GM18499 (cell line): Measurements from ENCODE around the gene NLRX1.
"Not testable (repeated sequence)": the region's sequence is repeated elsewhere in the genome, so short reads cannot be mapped to it uniquely, and the experiment has no call there.

ENCODE experiments used
- ATAC-seq: cut with Tn5 transposase; IDR thresholded peaks from one replicate; pipeline ENCODE4 v1.9.1; 2021; ENCODE audit warnings: moderate number of reproducible peaks; ENCODE audit not compliant: insufficient read depth, unreplicated experiment

Gene NLRX1

DNA sequence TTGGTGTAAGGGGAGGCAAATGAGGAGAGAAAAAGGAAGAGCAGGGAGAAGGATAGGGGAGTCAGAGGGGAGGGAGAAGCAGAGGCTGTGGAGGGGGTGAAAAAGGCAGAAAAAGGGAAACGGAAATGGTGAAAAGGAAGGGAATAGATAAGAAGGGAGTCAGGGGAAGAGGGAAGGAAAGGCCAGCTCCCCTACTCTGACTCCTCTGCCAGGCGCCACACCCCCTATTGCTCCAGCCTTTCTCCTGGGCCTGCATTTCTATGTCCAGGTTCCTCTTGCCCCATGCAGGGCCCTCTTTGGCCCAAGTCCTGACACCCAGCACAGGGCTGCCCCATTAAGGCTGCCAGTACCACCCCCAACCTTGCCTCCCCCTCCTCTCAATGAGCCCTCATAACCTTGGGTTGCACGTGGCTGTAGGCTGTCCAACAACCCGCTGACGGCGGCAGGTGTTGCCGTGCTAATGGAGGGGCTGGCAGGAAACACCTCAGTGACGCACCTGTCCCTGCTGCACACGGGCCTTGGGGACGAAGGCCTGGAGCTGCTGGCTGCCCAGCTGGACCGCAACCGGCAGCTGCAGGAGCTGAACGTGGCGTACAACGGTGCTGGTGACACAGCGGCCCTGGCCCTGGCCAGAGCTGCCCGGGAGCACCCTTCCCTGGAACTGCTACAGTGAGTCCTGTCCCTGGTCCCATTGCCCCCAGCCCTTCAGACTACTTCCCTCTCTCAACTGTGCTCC, 13.3 kb downstream of the NLRX1 start:
- ATAC-seq: no peak

DNA sequence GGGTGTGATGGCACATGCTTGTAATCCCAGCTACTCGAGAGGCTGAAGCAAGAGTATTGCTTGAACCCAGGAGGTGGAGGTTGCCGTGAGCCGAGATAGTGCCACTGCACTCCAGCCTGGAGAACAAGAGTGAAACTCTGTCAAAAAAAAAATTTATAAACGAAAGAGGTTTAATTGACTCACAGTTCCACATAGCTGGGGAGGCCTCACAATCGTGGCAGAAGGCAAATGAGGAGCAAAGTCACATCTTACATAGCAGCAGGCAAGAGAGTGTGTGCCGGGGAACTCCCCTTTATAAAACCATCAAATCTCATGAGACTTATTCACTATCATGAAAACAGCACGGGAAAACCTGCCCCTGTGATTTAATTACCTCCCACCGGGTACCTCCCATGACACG, 15.9 kb downstream of the NLRX1 start:
- not testable (repeated sequence) for ATAC-seq

DNA sequence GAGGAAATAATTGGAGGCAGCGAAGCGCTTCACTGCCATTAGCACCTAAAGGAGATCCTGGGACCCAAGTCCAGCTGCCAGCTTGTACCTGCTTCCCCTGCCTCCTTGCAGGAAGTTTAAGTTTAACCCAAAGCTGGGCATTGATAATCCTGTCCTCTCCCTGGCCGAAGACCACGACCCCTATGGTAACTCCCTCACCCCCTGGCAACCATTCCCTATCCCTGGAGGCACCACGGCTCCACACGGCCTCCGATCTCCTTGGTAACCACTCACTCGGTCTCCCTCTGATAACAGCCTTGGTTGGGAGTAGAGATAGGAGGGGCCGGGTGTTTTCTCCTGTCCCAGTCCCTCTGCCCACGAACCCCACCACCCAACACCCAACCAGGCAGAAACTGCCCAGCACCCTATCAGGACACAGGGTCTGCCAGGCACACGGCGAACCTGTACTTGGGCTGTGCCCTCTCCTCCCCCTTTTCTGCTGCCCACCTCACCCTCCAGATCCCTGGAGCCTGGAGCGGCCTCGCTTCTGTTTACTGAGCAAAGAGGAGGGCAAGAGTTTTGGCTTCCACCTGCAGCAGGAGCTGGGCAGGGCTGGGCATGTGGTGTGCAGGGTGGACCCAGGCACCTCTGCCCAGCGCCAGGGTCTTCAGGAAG, 17.6 kb downstream of the NLRX1 start:
- no peak for ATAC-seq

DNA sequence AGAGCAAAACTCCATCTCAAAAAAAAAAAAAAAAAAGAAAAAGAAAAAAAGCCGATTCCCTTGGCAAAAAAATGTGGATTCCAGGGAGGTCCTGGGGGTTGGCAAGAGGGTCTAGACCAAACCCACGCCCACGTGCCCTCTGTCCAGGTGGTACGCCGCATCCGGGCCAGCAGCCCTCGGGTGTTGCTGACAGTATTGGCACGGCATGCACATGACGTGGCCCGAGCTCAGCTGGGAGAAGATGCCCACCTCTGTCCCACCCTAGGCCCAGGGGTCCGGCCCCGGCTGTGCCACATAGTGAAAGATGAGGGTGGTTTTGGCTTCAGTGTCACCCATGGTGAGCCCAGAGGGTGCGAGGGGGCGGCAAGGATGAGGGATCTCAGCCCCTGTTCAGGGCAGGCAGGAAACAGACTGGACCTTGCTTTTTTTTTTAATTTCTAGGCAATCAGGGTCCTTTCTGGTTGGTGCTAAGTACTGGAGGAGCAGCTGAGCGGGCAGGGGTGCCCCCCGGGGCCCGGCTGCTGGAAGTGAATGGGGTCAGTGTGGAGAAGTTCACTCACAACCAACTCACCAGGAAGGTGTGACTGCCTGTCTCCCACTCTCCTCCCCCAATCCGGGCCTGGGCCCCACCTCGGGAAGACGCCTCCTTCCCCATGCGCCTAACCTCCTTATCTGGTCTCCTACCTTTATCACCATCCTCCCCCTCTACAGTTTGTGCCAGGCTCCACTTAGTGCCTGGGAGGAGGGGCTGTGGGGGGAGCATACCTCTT, 18.8 kb downstream of the NLRX1 start:
- ATAC-seq: no peak

DNA sequence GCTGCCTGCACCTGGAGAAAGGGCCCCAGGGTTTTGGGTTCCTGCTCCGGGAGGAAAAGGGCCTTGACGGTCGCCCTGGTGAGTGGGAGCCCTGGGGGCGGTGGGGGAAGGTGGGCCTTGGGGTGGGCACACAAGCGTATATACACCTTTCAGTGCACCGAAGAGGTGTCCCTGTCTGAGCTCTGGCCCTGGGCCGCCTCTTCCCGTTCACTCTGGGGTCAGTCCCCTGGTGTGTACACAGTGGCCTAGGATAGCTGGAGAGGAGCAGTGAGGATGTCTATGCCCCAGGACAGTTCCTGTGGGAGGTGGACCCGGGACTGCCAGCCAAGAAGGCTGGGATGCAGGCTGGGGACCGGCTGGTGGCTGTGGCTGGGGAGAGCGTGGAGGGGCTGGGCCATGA, 19.5 kb downstream of the NLRX1 start:
- no peak for ATAC-seq

DNA sequence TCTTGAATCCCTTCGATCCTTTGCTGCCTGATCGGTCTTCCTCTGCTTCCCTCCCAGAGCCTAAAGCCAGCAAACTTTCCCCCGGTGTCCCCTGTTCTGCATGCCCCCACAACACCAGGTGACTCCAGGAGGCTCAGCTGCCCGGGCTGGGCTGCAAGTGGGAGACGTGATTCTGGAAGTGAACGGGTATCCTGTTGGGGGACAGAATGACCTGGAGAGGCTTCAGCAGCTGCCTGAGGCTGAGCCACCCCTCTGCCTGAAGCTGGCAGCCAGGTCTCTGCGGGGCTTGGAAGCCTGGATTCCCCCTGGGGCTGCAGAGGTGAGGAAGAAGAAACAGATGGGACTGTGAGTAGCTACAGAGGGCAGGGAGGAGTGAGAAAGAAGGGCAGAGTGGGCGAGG, 20.4 kb downstream of the NLRX1 start:
- ATAC-seq: no peak

DNA sequence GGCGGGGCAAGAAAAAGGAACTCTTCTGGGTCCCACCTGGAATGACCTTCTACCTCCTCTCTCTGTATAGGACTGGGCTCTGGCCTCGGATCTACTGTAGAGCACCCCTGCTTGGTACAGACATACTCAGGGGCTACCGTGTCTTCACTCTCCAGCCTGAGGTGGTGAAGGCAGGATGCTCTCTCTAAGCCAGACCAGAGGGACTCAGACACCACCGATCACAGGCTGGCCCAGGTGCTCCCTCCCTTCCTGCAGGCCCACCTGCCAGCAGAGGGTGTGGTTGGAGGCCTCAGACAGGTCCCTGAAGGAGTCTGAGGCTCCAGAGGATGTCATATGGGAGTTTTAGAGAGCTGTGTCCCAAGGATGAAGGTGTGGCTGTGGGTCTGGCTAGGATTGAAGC, 20.9 kb downstream of the NLRX1 start:
- ATAC-seq: no peak

DNA sequence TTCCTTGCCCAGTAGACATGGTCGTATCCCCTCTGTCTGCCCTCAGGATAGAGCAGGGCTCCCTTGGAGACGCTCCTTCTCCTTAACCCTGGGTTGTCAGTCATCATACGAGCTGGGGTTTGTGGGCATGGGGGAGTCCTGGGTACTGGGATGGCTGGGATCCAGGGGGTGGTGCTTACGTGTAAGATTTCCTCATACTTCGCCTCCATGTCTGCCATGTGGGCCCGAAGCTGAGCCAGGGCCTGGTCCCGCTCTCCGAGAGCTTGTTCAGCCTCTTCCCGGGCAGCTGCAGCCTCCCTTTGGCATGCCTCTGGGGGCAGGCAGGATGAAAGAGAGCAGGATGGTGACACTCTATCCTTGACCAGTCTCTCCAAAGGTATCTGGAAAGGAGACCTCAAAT, 22.0 kb downstream of the NLRX1 start:
- ATAC-seq: no peak

DNA sequence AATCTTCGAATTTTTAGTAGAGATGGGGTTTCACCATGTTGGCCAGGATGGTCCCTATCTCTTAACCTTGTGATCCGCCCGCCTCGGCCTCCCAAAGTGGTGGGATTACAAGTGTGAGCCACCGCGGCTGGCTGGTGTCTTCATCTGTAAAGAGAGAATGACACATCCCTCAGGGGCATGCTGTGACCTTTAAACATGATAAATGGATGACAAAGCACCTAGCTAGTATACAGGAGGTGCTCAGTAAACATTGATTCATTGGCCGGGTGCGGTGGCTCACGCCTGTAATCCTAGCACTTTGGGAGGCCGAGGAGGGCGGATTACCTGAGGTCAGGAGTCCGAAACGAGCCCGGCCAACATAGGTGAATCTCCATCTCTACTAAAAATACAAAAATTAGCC, 22.7 kb downstream of the NLRX1 start:
- ATAC-seq: not testable (repeated sequence)

DNA sequence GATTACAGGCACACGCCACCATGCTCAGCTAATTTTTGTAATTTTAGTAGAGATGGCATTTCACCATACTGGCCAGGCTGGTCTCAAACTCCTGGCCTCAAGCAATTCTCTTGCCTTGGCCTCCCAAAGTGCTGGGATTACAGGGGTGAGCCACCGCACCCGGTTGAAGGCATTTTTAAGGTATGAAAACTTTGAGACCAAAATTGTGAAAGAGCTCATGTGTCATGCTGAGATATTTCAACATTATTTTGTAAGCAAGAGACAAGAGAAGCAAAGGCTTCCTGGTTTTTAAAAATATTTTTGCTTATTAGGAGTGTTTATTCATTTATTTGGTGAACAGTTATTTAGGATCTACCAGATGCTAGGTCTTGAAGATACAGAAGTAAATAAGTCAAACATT, 23.6 kb downstream of the NLRX1 start:
- no peak for ATAC-seq

DNA sequence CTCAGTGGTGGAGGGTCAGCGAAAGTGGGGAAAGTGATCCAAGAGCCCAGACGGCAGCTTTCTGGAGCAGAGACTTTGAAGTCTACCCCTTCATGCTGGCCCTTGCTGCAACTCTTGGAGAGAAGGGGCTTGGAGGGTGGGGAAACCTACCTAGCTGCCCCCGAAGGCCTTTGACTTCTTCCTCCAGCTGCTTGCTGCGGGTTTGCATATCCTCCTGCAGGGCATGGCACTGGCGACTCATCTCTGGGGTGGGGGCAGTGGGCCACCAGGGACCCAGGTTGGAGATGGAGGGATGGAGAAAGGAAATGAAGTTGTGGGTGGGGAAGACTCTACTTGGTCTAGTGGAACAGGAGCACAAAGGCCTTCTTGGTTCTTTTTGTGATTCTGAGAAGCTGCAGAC, 24.5 kb downstream of the NLRX1 start:
- no peak for ATAC-seq

DNA sequence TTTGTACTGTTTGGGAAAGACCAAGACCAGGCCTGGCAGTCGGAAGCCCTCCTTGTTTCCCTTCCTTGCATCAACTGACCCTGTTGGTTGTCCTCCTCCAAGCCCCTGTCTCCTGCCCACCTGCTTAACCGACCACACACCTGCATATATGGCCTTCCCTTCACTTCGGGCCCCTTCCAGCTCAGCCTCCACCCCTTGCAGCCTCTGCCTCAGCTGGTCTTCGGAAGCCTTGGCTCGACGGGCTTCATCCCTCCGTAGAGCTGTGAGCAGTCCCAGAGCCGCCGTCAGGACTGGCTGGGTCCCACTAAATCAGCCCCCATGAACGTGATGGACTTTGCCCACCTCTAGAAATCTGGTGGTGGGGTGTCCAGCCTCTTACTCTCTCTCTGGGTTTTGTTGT, 25.1 kb downstream of the NLRX1 start:
- no peak for ATAC-seq

DNA sequence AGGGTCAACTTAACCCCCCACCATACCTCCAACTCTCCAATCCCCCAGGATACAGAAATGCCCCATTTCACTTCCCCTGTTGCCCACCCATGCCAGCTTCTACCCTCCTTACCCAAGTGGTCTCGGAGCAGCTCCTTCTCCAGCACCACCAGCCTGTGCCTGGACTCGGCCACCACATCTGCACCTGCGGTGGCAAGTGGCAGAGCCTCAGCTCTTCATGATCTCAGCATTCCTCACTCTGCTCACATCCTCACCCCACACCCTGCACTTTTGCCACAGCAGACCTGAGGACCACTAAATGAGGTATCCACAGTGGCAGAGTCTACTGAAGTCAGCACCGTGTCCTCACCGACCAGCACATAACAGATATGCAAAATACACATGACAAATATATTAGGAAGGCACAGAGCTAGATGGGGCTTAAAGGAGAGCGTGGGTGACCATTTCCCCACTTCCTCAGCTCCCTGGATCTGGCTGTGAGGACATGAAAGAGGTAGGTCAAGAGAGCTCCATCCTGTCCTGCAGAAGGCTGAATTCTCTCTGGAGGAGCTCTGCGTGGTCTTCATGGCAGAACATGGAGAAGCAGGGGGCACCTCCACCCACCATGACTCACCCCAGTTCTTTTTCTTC, 26.4 kb downstream of the NLRX1 start:
- ATAC-seq: no peak

DNA sequence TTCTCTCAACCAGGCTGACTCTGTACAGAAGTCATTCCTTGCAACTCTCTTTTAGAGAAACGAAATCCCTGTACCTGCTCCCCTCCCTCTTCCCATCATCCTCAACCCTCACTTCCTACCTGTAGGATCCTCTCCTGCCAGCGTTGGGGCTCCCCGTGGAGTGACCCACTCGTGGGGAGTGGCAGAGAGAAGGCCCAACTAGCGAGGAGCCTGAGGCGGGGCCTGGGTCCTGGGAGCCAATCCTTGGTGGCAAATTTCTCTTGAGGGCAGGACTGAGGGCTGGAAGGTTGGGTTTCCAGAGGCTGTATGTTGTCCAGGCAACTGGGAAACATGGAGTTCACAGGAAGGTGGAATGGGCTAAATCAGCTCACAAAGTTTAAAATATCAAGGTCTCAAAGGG, 27.2 kb downstream of the NLRX1 start:
- no peak for ATAC-seq

DNA sequence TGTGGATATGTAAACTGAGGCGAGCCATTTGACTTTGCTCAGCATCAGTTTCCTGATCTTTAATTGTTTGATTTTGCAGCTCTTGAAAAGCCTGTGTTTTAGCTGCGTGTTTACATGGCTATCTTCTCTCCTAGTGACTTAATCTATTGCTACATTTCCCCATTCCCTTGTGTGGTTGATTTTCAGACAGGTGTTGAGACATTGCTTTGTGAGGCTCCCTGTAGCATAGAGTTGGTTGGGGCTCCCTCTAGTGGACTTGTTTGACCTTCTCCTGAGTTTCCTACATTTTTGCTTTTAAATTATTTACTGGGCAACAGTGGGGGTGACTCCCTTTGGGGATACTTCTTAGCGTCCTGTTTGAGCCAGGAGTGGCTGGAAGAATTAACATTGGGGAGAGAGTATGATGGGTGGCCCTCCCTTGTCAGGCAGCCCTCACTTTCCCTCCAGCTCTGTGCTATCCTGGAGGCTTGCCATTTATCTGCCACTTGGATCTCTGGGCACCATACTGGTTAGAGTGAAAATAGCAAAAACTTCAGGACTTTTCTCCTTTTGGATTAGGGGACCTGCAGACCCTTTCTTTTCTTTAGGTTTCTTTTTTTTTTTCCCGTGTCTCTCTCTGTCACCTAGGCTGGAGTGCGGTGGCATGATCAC, 28.4 kb downstream of the NLRX1 start:
- no peak for ATAC-seq

DNA sequence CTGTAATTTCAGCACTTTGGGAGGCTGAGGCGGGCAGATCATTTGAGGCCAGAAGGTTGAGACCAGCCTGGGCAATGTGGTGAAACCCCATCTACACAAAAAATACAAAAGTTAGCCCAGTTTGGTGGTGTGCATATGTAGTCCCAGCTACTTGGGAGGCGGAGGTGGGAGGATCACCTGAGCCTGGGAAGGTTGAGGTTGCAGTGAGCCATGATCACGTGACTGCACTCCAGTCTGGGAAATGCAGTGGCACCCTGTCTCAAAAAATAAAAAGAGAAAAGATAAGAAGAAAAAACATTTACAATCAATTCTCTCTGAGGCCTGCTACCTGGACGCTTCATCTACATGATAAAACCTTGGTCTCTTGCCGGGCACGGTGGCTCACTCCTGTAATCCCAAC, 30.4 kb downstream of the NLRX1 start:
- ATAC-seq: no peak

DNA sequence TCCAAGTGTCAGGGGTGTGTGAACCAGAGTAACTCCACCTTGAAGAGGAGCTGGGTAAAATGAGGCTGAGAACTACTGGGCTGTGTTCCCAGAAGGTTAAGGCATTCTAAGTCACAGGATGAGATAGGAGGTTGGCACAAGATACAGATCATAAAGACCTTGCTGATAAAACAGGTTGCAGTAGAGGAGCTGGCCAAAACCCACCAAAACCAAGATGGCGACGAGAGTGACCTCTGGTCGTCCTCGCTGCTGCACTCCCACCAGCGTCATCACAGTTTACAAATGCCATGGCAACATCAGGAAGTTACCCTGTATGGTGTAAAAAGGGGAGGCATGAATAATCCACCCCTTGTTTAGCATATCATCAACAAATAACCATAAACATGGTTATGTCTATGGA, 32.7 kb downstream of the NLRX1 start:
- not testable (repeated sequence) for ATAC-seq

DNA sequence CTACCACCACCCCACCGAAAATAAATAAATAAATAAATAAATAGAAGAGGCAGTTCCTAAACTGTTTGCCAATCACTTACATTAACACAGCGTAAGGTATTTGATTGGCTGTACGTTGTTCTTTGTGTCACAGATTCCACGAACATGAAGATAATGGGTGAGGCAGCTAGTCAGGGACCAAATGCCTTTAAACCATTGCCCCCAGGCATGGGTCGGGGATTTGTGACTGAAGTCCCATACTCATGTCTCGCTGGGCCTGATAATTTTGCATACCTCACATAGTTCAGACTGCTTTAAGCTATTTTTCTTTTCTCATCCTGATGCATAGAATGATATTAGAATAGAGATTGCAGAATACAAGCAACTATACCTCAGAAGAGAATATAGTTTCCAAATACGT, 34.0 kb downstream of the NLRX1 start:
- ATAC-seq: no peak

DNA sequence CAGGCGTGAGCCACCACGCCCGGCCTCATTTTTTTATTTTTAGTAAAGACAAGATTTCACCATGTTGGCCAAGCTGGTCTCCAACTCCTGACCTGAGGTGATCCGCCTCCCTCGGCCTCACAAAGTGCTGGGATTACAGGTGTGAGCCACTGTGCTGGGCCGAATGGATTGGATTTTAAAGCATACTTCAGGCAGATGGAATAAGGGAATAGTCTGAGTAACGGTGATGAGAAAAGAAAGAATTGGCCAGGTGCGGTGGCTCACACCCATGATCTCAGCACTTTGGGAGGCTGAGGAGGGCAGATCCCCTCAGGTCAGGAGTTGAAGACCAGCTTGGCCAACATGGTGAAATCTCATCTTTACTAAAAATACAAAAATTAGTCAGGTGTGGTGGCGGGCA, 35.5 kb downstream of the NLRX1 start:
- no peak for ATAC-seq

DNA sequence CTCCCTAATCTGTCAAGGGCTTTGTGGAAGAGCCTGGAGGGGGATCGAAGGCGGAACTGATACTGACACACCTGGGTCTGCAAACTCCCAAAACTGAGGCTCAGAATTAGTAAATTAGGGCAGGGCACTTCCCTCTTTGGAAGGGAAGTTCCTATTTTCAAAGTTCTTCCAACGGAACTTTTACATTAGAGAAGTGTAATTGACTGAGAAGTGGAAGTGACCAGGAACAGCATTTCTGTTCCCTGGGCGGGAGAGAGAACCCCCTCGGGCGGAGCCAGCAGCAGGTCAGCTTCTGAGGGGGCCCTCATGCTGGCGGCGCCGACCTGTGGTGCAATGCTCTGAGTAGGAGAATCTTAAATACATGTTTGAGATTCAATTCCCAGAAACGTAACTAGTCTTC, 36.6 kb downstream of the NLRX1 start:
- ATAC-seq: no peak
